VCaP (cell line): ENCODE data around the gene DPYSL5.

Experiments
- H3K27ac ChIP-seq: fragments of 450-650 bp; 2 replicates; pipeline ENCODE4 v1.5.1; 2017
- CTCF ChIP-seq: fragments of 450-650 bp; conservative IDR thresholded peaks from 2 replicates; pipeline ENCODE4 v1.5.1; 2017; ENCODE audit warnings: mild to moderate bottlenecking, moderate library complexity

The DPYSL5 gene

GRCh38 chr2:26975102-26975501, 127.2 kb downstream of the DPYSL5 start:
- no peak for TF ChIP-seq CTCF
- H3K27ac ChIP-seq: no peak overlapping the region

GRCh38 chr2:26975656-26976055, 127.7 kb downstream of the DPYSL5 start:
- no peak for TF ChIP-seq CTCF
- no peak overlapping the region for H3K27ac ChIP-seq

- H3K27ac ChIP-seq: no peak overlapping the region
- TF ChIP-seq CTCF: no peak
Measured at GRCh38 chr2:26976237-26976636, 128.3 kb downstream of the DPYSL5 start.

GRCh38 chr2:26977012-26977411, 129.1 kb downstream of the DPYSL5 start:
- TF ChIP-seq CTCF: no peak
- H3K27ac ChIP-seq: peak overlapping the region; percentile 84

GRCh38 chr2:26978061-26978596, 130.2 kb downstream of the DPYSL5 start:
- no peak for TF ChIP-seq CTCF
- peak overlapping the region; percentile 84 for H3K27ac ChIP-seq

GRCh38 chr2:26979741-26980140, 131.8 kb downstream of the DPYSL5 start:
- peak overlapping the region; percentile 84 for H3K27ac ChIP-seq
- TF ChIP-seq CTCF: no peak

- no peak for TF ChIP-seq CTCF
- H3K27ac ChIP-seq: peak overlapping the region; percentile 92
Measured at GRCh38 chr2:26980971-26981370, 133.0 kb downstream of the DPYSL5 start.
